GM21360 (cell line): ENCODE data around the gene RNF31.
A peak's percentile ranks its signal among the peaks of the same experiment; 100 is the strongest.

Experiments
- ATAC-seq: cut with Tn5 transposase; IDR thresholded peaks from one replicate; pipeline ENCODE4 v1.9.1; 2021; ENCODE audit warnings: mild to moderate bottlenecking, moderate library complexity; ENCODE audit not compliant: unreplicated experiment

RNF31 gene

GRCh38 chr14:24159777-24160498 lies 12.6 kb downstream of the RNF31 start:
- no peak for ATAC-seq

GRCh38 chr14:24160499-24160849 lies 13.2 kb downstream of the RNF31 start:
- no peak for ATAC-seq

DNA sequence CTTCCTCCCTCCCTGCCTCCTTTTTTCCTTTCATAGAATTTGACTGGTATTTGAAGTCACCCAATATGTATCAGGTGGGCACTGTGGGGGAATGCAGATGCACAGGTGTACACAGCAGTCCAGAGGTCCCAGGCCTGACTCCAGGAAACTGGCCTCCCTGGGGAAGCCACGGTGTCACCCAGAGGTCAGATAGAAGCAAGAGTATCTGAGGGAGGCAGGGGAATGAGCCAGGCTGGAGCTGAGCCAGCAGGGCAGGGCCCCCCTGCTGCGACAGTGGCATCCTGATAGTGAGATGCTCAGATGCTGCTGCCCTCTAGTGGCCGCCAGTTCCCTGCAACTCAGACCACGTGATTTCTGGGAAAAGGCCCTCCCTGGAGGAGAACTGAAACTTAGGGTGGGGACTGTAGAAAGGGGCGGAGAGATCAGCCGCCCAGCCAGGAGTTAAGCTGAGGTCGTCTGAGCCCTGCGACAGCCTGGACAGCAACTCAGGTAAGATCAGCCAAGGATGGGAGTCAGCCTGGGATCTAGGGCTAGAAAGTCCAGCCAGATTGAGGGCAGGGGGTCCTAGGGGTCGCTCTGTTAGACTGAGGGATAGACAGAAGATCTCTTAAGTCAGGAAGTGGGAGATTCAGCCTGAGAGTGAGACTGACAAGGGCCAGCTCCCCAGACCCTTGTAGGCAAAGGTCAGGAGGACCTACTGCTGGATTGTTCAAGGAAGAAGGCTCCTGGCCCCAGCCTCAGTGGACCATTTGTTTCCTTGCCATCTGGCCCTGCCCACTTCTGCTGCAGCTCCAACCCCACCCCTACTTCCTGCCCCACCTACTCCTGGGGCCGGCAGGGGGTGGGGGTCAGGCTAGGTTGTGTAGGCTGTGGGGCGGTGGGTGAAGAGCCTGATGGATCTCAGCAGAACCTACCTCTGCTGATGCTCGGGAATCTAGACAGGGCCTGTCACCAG lies 13.8 kb downstream of the RNF31 start, which contains the start of gene IRF9:
Gene IRF9 (plus strand): TSS at position 416 of the 955 bp plus-strand sequence. CDS start 880 bp downstream, outside the sequence.
- ATAC-seq = peak; percentile 75

- ATAC-seq = no peak
Observed at GRCh38 chr14:24162093-24162492, 14.8 kb downstream of the RNF31 start.

GRCh38 chr14:24164518-24164991 lies 17.3 kb downstream of the RNF31 start:
- ATAC-seq = no peak

DNA sequence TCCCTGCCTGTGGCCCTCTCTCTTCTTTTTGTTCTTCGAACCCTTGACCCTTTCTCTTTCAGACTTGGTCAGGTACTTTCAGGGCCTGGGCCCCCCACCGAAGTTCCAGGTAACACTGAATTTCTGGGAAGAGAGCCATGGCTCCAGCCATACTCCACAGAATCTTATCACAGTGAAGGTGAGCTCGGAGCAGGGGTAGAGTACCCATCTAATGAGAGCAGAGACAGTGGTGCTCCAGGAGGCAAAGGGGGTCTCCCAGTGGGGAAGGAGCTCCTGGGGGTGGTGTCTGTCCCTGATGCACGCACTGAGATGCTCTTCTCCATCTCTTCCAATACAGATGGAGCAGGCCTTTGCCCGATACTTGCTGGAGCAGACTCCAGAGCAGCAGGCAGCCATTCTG lies 18.5 kb downstream of the RNF31 start:
- no peak for ATAC-seq

GRCh38 chr14:24167469-24168114 lies 20.3 kb downstream of the RNF31 start:
- no peak for ATAC-seq

- ATAC-seq = peak; percentile 70
Observed at GRCh38 chr14:24171422-24172260, 24.3 kb downstream of the RNF31 start, which contains the start of gene REC8. TSS of gene REC8 (plus strand) at chr14:24172080. CDS start at chr14:24172553, 473 bp downstream.

DNA sequence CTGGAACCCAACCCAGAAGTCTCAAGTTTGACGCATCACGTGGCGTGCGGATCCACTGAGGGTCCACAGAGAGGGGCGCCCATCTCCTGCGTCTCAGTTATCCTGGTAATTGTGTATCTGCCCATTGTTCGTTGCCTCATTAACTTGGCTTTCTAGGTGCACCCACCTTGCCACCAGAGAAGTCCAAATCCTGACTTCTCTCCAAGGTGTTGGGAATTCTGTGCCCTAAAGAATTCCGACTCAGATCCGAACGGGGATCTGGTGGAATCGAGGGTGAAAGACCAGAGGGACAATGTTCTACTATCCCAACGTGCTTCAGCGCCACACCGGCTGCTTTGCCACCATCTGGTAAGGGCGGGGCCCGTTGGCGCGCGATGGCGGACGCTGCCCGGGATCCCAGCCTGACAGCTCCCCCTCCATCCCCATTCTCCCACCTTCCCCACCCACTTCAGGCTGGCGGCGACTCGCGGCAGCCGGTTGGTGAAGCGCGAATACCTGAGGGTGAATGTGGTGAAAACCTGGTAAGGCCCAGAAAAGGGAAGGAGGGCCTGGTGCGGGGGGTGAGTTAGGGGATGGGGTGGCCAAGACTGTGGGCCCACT lies 25.1 kb downstream of the RNF31 start:
- no peak for ATAC-seq

- no peak for ATAC-seq
Observed at GRCh38 chr14:24172871-24173281, 25.6 kb downstream of the RNF31 start.

- ATAC-seq = no peak
Observed at GRCh38 chr14:24176599-24176998, 29.3 kb downstream of the RNF31 start.

DNA sequence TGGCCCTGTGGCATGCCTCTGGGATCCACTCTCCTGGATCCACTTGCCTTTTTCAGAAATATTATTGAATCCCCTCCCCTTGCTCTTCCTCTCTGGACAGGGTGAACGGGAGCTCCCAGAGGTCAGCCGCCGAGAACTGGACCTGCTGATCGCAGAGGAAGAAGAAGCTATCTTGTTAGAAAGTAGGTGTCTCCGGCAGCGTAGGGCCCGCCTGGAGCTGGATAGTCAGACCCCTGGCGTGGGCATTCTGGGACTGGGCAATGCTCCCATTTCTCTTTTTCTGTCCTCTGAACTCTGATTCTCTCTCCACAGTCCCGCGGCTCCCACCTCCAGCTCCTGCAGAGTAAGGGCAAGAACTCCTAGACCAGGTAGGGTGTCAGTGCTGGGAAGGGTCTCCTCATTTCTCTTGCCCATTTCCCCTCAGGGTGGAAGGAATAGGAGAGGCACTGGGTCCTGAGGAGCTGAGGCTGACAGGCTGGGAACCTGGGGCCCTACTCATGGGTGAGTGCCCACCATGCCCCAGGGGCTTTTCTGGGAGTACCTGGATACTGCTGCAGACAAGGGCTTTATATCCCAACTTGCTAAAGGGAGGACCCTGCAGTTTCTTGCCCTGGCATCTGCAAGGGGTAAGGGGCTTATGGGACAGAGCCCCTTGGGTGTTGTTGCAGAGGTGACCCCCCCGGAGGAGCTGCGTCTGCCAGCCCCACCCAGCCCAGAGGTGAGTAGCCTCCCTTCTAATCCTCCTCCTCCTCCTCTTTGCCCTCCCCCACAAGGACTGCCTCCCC lies 29.9 kb downstream of the RNF31 start:
- ATAC-seq = no peak

- ATAC-seq = no peak
Observed at GRCh38 chr14:24177891-24178290, 30.6 kb downstream of the RNF31 start.

DNA sequence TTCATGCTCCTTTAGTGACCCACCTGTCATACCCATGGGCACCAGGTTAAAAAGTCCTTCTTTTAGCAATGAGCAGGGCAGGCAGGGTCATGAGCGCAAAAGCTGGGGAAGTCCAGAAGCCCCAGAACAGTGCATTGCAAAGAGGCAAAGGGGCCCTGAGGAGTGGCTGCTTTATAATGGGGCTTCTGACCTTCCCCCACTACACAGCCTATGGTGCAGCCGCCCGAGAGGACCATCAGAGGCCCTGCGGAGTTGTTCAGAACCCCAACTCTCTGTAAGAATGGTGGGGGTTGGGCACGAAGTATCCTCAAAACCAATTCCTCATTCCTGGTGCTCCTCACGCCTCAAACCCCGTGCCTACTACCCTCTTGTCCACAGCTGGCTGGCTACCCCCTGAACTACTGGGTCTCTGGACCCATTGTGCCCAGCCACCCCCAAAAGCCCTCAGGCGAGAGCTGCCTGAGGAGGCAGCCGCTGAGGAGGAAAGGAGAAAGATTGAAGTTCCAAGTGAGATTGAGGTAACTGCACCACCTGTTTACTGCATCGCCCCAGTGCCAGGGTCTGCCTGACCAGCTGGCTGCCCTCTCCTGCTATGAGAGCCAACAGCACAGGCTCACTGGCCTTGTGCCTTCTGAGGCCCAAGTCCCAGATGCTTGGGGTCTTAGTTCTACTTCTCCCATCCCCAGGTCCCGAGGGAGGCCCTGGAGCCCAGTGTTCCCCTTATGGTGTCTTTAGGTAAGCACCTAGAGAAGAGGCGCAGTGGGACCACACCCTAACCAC lies 31.3 kb downstream of the RNF31 start:
- ATAC-seq = no peak

GRCh38 chr14:24179294-24179960 lies 32.1 kb downstream of the RNF31 start:
- ATAC-seq = no peak

- no peak for ATAC-seq
Observed at GRCh38 chr14:24179961-24180796, 32.9 kb downstream of the RNF31 start.
